Psoas muscle (tissue), 8 donors: Measurements from ENCODE around the gene FRG1. TPM values are rescaled to one million over a fixed set of nuclear protein-coding genes. Genes with fewer than 3 reads are reported as not detected.
"Not testable (repeated sequence)": the region's sequence is repeated elsewhere in the genome, so short reads cannot be mapped to it uniquely, and the experiment has no call there.

Experiments used
- ATAC-seq, 4 donors: fragments of 200-7000 bp; cut with Tn5 transposase; one replicate each; pipeline ENCODE4 v1.9.1; 2020; ENCODE audit warnings: moderate library complexity in 3 of 4, mild to moderate bottlenecking in 2 of 4
- DNase-seq, 2 donors: peaks; one replicate each; pipeline ENCODE4 v3.0.0-alpha.2; 2020
- H3K27ac ChIP-seq: fragments of 200-600 bp; one replicate; pipeline ENCODE4 v1.8.0; 2022
- H3K27me3 ChIP-seq, 3 donors: fragments of 200-600 bp in 1 of 3; one replicate each; pipeline versions ENCODE4 v1.6.1 to v1.8.0; 2013 to 2022; ENCODE audit warnings: low read length in 2 of 3, mild to moderate bottlenecking in 2 of 3, moderate library complexity in 1 of 3; ENCODE audit not compliant: insufficient read depth in 3 of 3
- H3K36me3 ChIP-seq, 2 donors: fragments of 200-600 bp in 1 of 2; one replicate each; pipeline versions ENCODE4 v1.6.1 to v1.8.0; 2013 to 2022; ENCODE audit warnings: low read depth in 1 of 2, mild to moderate bottlenecking in 1 of 2, moderate library complexity in 1 of 2; ENCODE audit not compliant: insufficient read depth in 1 of 2
- H3K4me1 ChIP-seq: fragments of 200-600 bp; one replicate; pipeline ENCODE4 v1.8.0; 2022
- H3K4me3 ChIP-seq: fragments of 200-600 bp; one replicate; pipeline ENCODE4 v1.8.0; 2022; ENCODE audit warnings: mild to moderate bottlenecking
- H3K9me3 ChIP-seq: fragments of 200-600 bp; one replicate; pipeline ENCODE4 v1.8.0; 2022
- WGBS, 3 donors: extraction: QIAGEN DNeasy Blood & Tissue Kit; methylation state at CpG; one replicate each; pipeline versions ENCODE4 v1.1.6 to v1.1.7; 2013; 5-methylcytosine and 5-hydroxymethylcytosine counted together
- intact Hi-C, 2 donors: fragments of 100-400 bp; cut with DNase I; formaldehyde crosslinking; loops; one replicate each; pipeline versions ENCODE4 v1.11.0 to v1.14.2; 2022
- polyA plus RNA-seq, 3 donors: library from polyadenylated mRNA; stranded (reverse); fragments of 200-250 nt; gene quantifications; one replicate each; pipeline ENCODE4 v1.2.3, GENCODE V29; 2013
- total RNA-seq, 4 donors: library from RNA; stranded (reverse); fragmentation: NEBNext Ultra II Directional in 2 of 4; extraction: Animal tissue kit (Norgen Biotek cat#: 25700) in 2 of 4; gene quantifications; one replicate each; pipeline versions ENCODE4 v1.2.1 to v1.2.4, GENCODE V29; 2021 to 2023
- TF ChIP-seq, protein P1 (sequence below): fragments of 200-600 bp; IDR thresholded peaks from one replicate; pipeline ENCODE4 v1.8.0; 2022; ENCODE audit warnings: antibody characterized with exemption
- donor health status: healthy with polysubstance abuse.
- donor health status: DM: no; HTN: no; CAD: no; lungs with moderate emphysema.
- donor health status: Bipolar disorder and iron deficiency.
- donor health status: healthy.
- donor health status: DM: yes; HTN: yes; CAD: no.
- donor health status: DM: no; HTN: no; CAD: no.
- donor health status: DM: no; HTN: no; CAD: no.
- donor health status: DM: yes; HTN: yes; CAD: no.

Gene FRG1
- total and polyA plus RNA-seq, 7 donors = 19.0 to 39.3 (median 26.5) TPM

DNA sequence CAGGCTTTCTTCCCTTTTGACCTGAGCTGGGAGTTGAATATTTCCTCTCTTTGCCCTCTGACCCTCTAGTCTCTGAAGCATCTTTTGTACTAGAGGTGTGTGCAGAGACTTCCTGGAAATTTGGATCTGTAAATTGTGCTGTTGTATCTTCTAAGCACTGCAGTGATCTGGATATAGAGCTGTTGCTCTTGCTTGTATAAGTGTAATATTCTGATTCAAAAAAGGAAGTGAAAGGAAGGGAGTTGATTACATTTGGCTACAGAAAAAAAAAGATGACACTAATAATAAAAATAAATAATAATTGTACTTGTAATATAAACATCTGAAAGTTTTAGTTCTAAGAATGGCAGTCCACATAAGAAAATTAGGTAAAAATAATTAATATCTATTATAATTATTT lies 33.0 kb downstream of the FRG1 start:
- H3K9me3 ChIP-seq = no peaks in the 10 kb centered on the region
- no peak overlapping the region for H3K4me3 ChIP-seq
- H3K27me3 ChIP-seq = no peaks in the 10 kb centered on the region
- no peak for DNase-seq
- H3K27ac ChIP-seq = no peak overlapping the region
- intact Hi-C loops = no loop called here
- no peaks in the 10 kb centered on the region for H3K36me3 ChIP-seq
- ATAC-seq = no peak
- TF ChIP-seq, protein P1, sequence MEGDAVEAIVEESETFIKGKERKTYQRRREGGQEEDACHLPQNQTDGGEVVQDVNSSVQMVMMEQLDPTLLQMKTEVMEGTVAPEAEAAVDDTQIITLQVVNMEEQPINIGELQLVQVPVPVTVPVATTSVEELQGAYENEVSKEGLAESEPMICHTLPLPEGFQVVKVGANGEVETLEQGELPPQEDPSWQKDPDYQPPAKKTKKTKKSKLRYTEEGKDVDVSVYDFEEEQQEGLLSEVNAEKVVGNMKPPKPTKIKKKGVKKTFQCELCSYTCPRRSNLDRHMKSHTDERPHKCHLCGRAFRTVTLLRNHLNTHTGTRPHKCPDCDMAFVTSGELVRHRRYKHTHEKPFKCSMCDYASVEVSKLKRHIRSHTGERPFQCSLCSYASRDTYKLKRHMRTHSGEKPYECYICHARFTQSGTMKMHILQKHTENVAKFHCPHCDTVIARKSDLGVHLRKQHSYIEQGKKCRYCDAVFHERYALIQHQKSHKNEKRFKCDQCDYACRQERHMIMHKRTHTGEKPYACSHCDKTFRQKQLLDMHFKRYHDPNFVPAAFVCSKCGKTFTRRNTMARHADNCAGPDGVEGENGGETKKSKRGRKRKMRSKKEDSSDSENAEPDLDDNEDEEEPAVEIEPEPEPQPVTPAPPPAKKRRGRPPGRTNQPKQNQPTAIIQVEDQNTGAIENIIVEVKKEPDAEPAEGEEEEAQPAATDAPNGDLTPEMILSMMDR = no peak
- H3K4me1 ChIP-seq = no peaks in the 10 kb centered on the region

DNA sequence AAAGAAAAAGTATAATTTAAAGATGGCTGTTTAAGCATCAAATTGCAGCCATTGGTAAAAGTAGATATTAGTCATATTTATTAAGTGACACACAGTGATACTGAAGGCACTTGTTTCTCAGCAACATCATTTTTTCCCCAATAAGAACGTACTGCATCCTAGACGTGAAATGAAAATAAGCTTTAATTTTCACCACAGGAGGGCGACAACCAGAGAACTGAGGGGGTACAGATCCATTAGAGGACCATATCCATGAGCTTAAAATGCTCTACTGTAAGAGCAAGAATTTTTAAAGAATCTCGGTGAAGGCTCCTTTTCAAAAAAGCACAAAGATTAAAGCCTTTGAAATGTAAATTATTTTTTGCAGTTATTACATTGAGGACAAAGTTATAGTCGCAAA lies 33.4 kb downstream of the FRG1 start:
- Histone ChIP-seq H3K9me3 (no peaks in the 10 kb centered on the region), H3K27ac (no peak overlapping the region), H3K4me1 (no peaks in the 10 kb centered on the region), H3K36me3 (no peaks in the 10 kb centered on the region), H3K4me3 (no peak overlapping the region), H3K27me3 (no peaks in the 10 kb centered on the region)
- no peak for ATAC-seq
- DNase-seq = no peak
- WGBS, 3 donors = 45 to 47% (median 46%) methylated on average over 5 of the region's 5 CpGs
- TF ChIP-seq, protein P1 = no peak
- intact Hi-C loops = no loop called here

DNA sequence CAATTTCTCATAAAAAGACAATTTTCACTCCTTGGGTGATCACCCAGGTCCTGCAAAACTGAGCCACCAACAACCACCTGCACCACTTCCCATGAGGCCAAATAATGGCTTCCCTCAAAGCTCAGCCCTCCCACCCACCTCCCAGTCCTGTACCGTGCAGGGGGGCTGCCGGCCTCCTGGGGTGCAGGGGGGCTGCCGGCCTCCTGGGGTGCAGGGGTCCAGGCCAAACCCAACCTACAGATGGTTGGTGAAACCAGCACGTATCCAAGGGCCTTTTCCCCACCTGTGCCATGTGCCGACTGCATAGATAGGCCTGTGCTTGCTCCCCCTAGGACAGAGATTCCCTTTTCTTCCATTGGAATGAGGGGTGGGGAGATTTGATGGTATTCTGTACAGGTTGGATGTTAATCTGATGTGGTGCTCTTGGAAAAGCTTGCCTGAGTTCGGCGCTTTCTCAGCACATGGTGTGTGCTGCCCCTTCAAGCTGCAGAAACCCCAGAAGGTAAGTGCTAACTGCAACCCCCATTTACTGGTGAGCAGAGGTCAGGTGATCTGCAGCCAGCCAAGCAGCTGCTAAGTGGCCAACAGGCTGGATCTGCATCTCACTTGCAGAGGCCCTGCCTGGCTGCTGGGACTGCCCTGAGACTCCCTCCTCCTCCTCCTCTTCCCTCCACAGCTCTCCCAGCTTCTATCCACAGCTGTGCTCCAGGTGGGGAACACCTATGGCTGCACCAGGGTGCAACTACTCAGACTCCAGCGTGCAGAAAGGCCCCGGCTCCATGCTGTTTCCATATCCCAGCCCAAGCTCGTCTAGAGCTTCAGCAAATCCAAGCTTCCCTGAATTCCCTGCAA lies 38.8 kb downstream of the FRG1 start:
- Histone ChIP-seq H3K36me3 (no peaks in the 10 kb centered on the region), H3K27ac (no peak overlapping the region), H3K9me3 (no peaks in the 10 kb centered on the region), H3K4me1 (no peaks in the 10 kb centered on the region), H3K4me3 (no peak overlapping the region), H3K27me3 (no peaks in the 10 kb centered on the region)
- no peak for ATAC-seq
- TF ChIP-seq, protein P1 = no peak
- DNase-seq = no peak
- intact Hi-C loops = no loop called here
- 48 to 56% (median 51%) methylated on average over 10 of the region's 10 CpGs for WGBS, 3 donors

DNA sequence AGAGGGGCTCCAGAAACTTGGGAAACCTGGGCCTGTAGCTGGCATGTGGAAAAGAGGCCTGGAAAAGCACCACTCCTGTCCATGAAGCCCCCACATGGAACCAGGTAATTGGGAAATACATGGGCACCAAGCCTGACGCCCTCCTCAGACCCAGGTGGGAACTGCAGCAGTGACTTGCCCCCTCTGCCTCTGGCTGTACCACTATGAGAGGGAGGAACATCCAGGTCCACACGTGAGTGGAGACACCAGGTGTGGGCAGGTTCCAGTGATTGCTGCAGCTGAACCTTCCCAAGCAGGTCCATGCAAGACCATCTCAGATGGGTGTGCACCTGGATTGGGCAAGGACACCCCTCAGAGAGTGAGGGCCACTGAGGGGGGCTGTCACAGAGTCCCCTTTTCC lies 39.6 kb downstream of the FRG1 start:
- H3K9me3 ChIP-seq, DNase-seq, H3K4me1 ChIP-seq, intact Hi-C loops, H3K27me3 ChIP-seq, H3K36me3 ChIP-seq, H3K27ac ChIP-seq, ATAC-seq, H3K4me3 ChIP-seq: not testable (repeated sequence)
- WGBS, 3 donors = 43 to 58% (median 54%) methylated on average over 2 of the region's 2 CpGs

DNA sequence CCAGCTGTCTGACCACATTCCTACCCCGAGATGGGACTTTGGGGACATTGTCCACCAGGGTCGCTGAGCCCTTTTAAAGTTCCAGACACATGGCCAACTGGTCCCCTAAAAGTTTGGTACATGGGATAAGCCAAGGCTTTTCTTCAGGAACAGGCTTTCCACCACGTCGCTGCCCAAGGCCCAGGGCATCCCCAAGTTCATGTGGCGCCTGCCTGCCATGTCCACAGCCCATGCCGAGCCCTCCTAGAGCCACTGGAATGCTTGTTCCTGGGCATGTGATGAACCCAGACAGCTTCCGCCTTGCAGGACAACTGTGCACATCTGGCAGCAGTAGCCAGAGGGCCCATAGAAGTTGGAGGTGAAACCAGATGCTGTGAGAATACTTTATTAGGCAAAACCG lies 41.3 kb downstream of the FRG1 start:
- DNase-seq (no peak), ATAC-seq (no peak)
- intact Hi-C loops = no loop called here
- Histone ChIP-seq H3K4me3 (no peak overlapping the region), H3K27ac (no peak overlapping the region), H3K4me1 (no peaks in the 10 kb centered on the region), H3K36me3 (no peaks in the 10 kb centered on the region), H3K9me3 (no peaks in the 10 kb centered on the region), H3K27me3 (no peaks in the 10 kb centered on the region)
- 73 to 82% (median 80%) methylated on average over 8 of the region's 8 CpGs for WGBS, 3 donors
- TF ChIP-seq, protein P1 = no peak

DNA sequence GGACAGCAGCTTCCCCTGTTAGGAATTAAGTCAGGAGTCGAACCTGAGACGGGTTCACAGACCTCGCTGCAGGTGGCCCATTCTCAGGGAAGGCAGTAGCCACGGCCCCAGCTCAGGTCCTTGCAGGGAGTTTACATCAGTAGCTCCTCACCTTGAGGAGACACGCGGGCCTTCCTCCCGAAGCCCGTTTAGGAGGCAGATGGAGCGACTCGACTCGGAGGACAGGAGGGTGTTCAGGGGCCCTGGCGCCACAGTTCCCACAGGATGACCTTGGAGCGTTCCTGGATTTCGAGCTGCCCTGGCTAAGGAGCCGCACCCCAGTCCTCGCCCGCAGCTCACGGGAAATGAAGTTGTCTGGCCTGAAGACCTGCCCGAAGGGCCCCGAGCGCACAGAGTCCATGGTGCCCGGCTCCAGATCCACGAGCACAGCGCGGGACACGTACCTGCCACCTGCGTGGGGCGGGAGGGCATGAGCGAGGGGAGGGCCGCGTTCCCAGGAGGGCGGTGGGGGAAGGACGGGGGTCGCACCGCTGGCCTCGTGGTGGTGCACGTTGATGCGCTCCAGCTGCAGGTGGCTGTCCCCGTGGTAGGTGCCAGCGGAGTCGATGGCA lies 43.3 kb downstream of the FRG1 start:
- WGBS, 3 donors = 88 to 95% (median 89%) methylated on average over 17 to 39 of the region's 41 CpGs
- H3K4me3 ChIP-seq, H3K4me1 ChIP-seq, H3K27ac ChIP-seq, H3K9me3 ChIP-seq, H3K36me3 ChIP-seq, intact Hi-C loops, ATAC-seq, DNase-seq, H3K27me3 ChIP-seq: not testable (repeated sequence)

DNA sequence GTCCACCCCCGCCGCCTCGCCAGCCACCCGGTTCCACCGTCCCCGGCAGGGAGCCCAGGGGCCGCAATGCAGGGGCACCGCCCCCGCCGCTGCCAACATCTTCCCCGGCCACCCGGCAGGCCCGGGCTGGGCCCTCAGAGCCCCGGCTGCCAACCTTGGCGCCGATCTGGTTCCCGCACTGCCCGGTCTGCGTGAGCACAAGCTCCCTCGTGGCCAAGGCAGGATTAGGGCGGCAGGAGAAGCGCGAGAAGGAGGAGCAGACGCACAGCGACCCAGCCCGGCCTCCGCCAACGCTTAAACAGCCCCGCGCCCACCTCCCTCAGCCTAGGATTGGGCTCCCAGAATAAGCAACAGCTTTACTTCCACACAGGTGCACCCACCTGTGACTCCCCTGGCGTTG lies 44.0 kb downstream of the FRG1 start:
- intact Hi-C loops = not testable (repeated sequence)

More for the DNA sequence above, 44.0 kb downstream of the FRG1 start:
- not testable (repeated sequence) for DNase-seq, H3K36me3 ChIP-seq, ATAC-seq, H3K4me1 ChIP-seq, H3K9me3 ChIP-seq, H3K4me3 ChIP-seq, H3K27ac ChIP-seq, H3K27me3 ChIP-seq
- WGBS, 3 donors = 68 to 83% (median 70%) methylated on average over 11 to 31 of the region's 31 CpGs
